Panc1 (cell line): ENCODE data around the gene SRXN1. TPM values are rescaled to one million over a fixed set of nuclear protein-coding genes. Genes with fewer than 3 reads are reported as not detected.

Experiments
- ATAC-seq: fragments of 200-7000 bp; cut with Tn5 transposase; 2 replicates; pipeline ENCODE4 v1.9.1; 2020; ENCODE audit warnings: mild to moderate bottlenecking, moderate library complexity
- BruUV-seq: library from RNA; stranded (reverse); fragments of 400-500 nt; replicated peaks from 2 replicates; lab custom pipeline; 2021; lab: Mats Ljungman, UMichigan
- CTCF ChIA-PET: fragments of 300-600 bp; sonication (Branson Sonifier 250); formaldehyde crosslinking; loops from one replicate; lab custom pipeline; 2022; ENCODE audit warnings: antibody characterized with exemption; lab: Charles Lee
- POLR2A ChIA-PET: fragments of 300-600 bp; sonication (Branson Sonifier 250); formaldehyde crosslinking; loops from one replicate; lab custom pipeline; 2022; ENCODE audit warnings: antibody characterized with exemption; lab: Charles Lee
- DNase-seq: peaks from one replicate; pipeline ENCODE4 v3.0.0-alpha.2; 2010; ENCODE audit warnings: low read depth, low spot score
- H3K27ac ChIP-seq: 2 replicates; pipeline ENCODE4 v1.5.1; 2011; ENCODE audit warnings: mild to moderate bottlenecking, low read length, inconsistent platforms
- H3K27me3 ChIP-seq: fragments of 200-500 bp; sonication (Bioruptor generic); 2 replicates; pipeline ENCODE4 v1.6.0; 2014; ENCODE audit warnings: low read length, inconsistent platforms; ENCODE audit not compliant: control insufficient read depth, insufficient read depth
- H3K36me3 ChIP-seq: fragments of 200-500 bp; sonication (Bioruptor generic); 2 replicates; pipeline ENCODE4 v1.5.1; 2014; ENCODE audit warnings: inconsistent platforms, mild to moderate bottlenecking, low read length, moderate library complexity; ENCODE audit not compliant: control insufficient read depth, insufficient read depth
- H3K4me1 ChIP-seq: 2 replicates; pipeline ENCODE4 v1.5.1; 2011; ENCODE audit warnings: inconsistent platforms, mild to moderate bottlenecking, low read length, moderate library complexity; ENCODE audit not compliant: control insufficient read depth, insufficient read depth
- H3K4me3 ChIP-seq, 2 experiments: 2 replicates each; pipeline ENCODE4 v1.5.1; 2011 to 2012; ENCODE audit warnings: low read depth in 2 of 2, low read length in 2 of 2, mild to moderate bottlenecking in 2 of 2, inconsistent platforms in 1 of 2, moderate library complexity in 1 of 2
- H3K9me3 ChIP-seq: fragments of 200-500 bp; sonication (Bioruptor generic); 2 replicates; pipeline ENCODE4 v1.5.1; 2014; ENCODE audit warnings: low read depth, mild to moderate bottlenecking, inconsistent platforms, low read length, moderate library complexity; ENCODE audit not compliant: control insufficient read depth, insufficient read depth
- POLR2AphosphoS5 ChIP-seq: IDR thresholded peaks from 2 replicates; pipeline ENCODE4 v1.6.1; 2012; ENCODE audit warnings: mild to moderate bottlenecking, low read depth, low read length, moderate library complexity
- SIN3A ChIP-seq: IDR thresholded peaks from 2 replicates; pipeline ENCODE4 v1.6.1; 2012; ENCODE audit warnings: low read depth, mild to moderate bottlenecking, low read length, moderate library complexity, borderline replicate concordance; ENCODE audit not compliant: insufficient read depth
- TCF7L2 ChIP-seq: IDR thresholded peaks from 2 replicates; pipeline ENCODE4 v1.6.1; 2011; ENCODE audit warnings: mild to moderate bottlenecking, low read depth, low read length, inconsistent platforms
- in situ Hi-C: cut with HindIII; loops from 2 replicates; pipeline ENCODE4 v1.10.0; 2016; ENCODE audit warnings: low sequenced_read_pairs, low pct_unique_long_range_greater_than_20kb
- intact Hi-C: fragments of 100-400 bp; cut with micrococcal nuclease; formaldehyde crosslinking; loops from one replicate; pipeline ENCODE4 v1.10.0; 2022; ENCODE audit not compliant: unreplicated experiment
- total RNA-seq: library from RNA; stranded (reverse); gene quantifications from one replicate; pipeline ENCODE4 v1.2.1, GENCODE V29; 2021; ENCODE audit not compliant: unreplicated experiment
- TF ChIP-seq, protein P1 (sequence below), 2 experiments: IDR thresholded peaks; 2 replicates each; pipeline ENCODE4 v1.6.1; 2011 to 2012; ENCODE audit warnings: low read depth in 2 of 2, control low read depth in 1 of 2, low read length in 1 of 2, mild to moderate bottlenecking in 1 of 2, moderate library complexity in 1 of 2; ENCODE audit not compliant: insufficient read depth in 1 of 2
- TF ChIP-seq, protein P2 (sequence below): fragments of 450-650 bp; IDR thresholded peaks from 2 replicates; pipeline ENCODE4 v1.5.1; 2017; ENCODE audit warnings: mild to moderate bottlenecking

The SRXN1 gene
- total RNA-seq, 1 experiment from 2014 or later, result 34.5 TPM

DNA sequence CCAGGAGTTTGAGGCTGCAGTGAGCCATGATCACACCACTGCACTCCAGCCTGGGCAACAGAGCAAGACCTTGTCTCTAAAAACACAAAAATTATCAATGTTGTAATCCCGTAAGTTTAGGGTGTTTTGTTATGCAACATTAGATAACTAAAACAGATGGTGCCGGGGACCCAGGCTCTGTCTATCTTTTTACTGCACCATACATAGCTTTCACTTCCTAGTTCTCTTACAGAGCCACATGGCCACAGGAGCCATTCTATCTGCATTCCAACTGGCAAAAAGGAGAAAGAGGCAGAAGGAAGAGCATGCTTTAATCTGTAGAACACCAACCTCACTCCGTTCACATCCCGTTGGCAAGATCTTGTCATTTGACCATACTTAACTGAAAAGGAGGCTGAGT lies 37.5 kb downstream of the SRXN1 start:
- TF ChIP-seq POLR2AphosphoS5, result no peak
- TF ChIP-seq, protein P1, sequence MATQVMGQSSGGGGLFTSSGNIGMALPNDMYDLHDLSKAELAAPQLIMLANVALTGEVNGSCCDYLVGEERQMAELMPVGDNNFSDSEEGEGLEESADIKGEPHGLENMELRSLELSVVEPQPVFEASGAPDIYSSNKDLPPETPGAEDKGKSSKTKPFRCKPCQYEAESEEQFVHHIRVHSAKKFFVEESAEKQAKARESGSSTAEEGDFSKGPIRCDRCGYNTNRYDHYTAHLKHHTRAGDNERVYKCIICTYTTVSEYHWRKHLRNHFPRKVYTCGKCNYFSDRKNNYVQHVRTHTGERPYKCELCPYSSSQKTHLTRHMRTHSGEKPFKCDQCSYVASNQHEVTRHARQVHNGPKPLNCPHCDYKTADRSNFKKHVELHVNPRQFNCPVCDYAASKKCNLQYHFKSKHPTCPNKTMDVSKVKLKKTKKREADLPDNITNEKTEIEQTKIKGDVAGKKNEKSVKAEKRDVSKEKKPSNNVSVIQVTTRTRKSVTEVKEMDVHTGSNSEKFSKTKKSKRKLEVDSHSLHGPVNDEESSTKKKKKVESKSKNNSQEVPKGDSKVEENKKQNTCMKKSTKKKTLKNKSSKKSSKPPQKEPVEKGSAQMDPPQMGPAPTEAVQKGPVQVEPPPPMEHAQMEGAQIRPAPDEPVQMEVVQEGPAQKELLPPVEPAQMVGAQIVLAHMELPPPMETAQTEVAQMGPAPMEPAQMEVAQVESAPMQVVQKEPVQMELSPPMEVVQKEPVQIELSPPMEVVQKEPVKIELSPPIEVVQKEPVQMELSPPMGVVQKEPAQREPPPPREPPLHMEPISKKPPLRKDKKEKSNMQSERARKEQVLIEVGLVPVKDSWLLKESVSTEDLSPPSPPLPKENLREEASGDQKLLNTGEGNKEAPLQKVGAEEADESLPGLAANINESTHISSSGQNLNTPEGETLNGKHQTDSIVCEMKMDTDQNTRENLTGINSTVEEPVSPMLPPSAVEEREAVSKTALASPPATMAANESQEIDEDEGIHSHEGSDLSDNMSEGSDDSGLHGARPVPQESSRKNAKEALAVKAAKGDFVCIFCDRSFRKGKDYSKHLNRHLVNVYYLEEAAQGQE (IDR thresholded peaks at IDR 0.05; ENCODE audit: insufficient read depth in 1 of 2, low read depth in 2 of 2, low read length in 1 of 2), result no peak
- TF ChIP-seq TCF7L2, result no peak
- TF ChIP-seq, protein P2, sequence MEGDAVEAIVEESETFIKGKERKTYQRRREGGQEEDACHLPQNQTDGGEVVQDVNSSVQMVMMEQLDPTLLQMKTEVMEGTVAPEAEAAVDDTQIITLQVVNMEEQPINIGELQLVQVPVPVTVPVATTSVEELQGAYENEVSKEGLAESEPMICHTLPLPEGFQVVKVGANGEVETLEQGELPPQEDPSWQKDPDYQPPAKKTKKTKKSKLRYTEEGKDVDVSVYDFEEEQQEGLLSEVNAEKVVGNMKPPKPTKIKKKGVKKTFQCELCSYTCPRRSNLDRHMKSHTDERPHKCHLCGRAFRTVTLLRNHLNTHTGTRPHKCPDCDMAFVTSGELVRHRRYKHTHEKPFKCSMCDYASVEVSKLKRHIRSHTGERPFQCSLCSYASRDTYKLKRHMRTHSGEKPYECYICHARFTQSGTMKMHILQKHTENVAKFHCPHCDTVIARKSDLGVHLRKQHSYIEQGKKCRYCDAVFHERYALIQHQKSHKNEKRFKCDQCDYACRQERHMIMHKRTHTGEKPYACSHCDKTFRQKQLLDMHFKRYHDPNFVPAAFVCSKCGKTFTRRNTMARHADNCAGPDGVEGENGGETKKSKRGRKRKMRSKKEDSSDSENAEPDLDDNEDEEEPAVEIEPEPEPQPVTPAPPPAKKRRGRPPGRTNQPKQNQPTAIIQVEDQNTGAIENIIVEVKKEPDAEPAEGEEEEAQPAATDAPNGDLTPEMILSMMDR, result no peak
- TF ChIP-seq SIN3A, result no peak
- Histone ChIP-seq H3K4me3 (no peak overlapping the region), H3K36me3 (no peaks in the 10 kb centered on the region), H3K27me3 (0 out of 2 replicates have a peak, but pooled peaks cover 3% of the 10 kb centered on the region), H3K4me1 (no peaks in the 10 kb centered on the region), H3K27ac (no peak overlapping the region), H3K9me3 (no peaks in the 10 kb centered on the region)
- DNase-seq, result no peak
- intact Hi-C loops (no loop called here), in situ Hi-C loops (no loop called here)
- no peak for ATAC-seq
- no TSS peak for BruUV-seq
- CTCF ChIA-PET, result no interaction called here
- POLR2A ChIA-PET, result no interaction called here

DNA sequence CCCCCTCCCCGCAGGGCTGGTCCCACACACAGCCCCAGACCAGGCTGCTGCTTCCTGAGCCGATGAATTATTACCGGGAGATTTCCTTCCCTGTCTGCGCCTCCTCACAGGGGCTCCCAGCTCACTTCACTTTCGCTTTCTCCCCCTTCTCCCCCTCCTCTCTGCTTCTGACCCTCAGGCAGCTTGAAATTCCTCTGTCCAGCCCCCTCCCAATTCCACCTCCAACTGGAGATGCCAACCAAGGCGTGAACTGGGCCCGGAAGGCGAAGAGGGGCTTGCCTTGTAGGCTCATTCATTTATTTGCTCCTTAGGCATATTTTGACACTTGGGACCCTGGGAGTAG lies 41.2 kb downstream of the SRXN1 start:
- ChIA-PET POLR2A (interaction anchor here (0.5 kb wide), 1 partner anchor 38 kb away, joined by 7 read pairs; no protein-coding TSS in a partner anchor), CTCF (no interaction called here)
- H3K27me3 ChIP-seq, result no peaks in the 10 kb centered on the region

More for the DNA sequence above, 41.2 kb downstream of the SRXN1 start:
- no peak for DNase-seq
- intact Hi-C loops (no loop called here), in situ Hi-C loops (no loop called here)
- Histone ChIP-seq H3K27ac (no peak overlapping the region), H3K4me1 (no peaks in the 10 kb centered on the region), H3K4me3 (no peak overlapping the region), H3K36me3 (no peaks in the 10 kb centered on the region), H3K9me3 (no peaks in the 10 kb centered on the region)
- BruUV-seq, result no TSS peak
- ATAC-seq, result no peak
- TF ChIP-seq POLR2AphosphoS5, result no peak
- no peak for TF ChIP-seq TCF7L2
- TF ChIP-seq, protein P1 (IDR thresholded peaks at IDR 0.05; ENCODE audit: insufficient read depth in 1 of 2, low read depth in 2 of 2, low read length in 1 of 2), result no peak
- TF ChIP-seq SIN3A, result no peak
- TF ChIP-seq, protein P2, result no peak
